Glomerular visceral epithelial cell (primary cell): ENCODE results near the gene FOXN1.
"Not testable (repeated sequence)": the region's sequence is repeated elsewhere in the genome, so short reads cannot be mapped to it uniquely, and the experiment has no call there.

Experiments
- DNase-seq: peaks from one replicate; pipeline ENCODE4 v3.0.0-alpha.2; 2016; ENCODE audit errors: extremely low spot score

FOXN1 gene

GRCh38 chr17:28499684-28500357, 6.3 kb upstream of the FOXN1 start:
- DNase-seq: no peak

- DNase-seq: peak; percentile 53
These were observed 5.3 kb upstream of the FOXN1 start for GRCh38 chr17:28500712-28501379.

- DNase-seq: no peak
These were observed 4.5 kb upstream of the FOXN1 start for GRCh38 chr17:28501421-28502284.

- DNase-seq: no peak
These were observed 2.7 kb upstream of the FOXN1 start for GRCh38 chr17:28503420-28503819.

- no peak for DNase-seq
These were observed 777 bp downstream of the FOXN1 start for GRCh38 chr17:28506763-28507487.

GRCh38 chr17:28507567-28508203, 1.5 kb downstream of the FOXN1 start:
- DNase-seq: no peak

- DNase-seq: no peak
These were observed 2.1 kb downstream of the FOXN1 start for GRCh38 chr17:28508211-28508724.

- no peak for DNase-seq
These were observed 3.6 kb downstream of the FOXN1 start for GRCh38 chr17:28509789-28510188.

- DNase-seq: no peak
These were observed 5.8 kb downstream of the FOXN1 start for GRCh38 chr17:28511858-28512461.

- DNase-seq: no peak
These were observed 7.3 kb downstream of the FOXN1 start for GRCh38 chr17:28513476-28513875.

- DNase-seq: no peak
These were observed 8.4 kb downstream of the FOXN1 start for GRCh38 chr17:28514561-28515002.

- DNase-seq: no peak
These were observed 9.4 kb downstream of the FOXN1 start for GRCh38 chr17:28515518-28515917.

- DNase-seq: no peak
These were observed 12.0 kb downstream of the FOXN1 start for GRCh38 chr17:28518132-28518531.

GRCh38 chr17:28518578-28518977, 12.4 kb downstream of the FOXN1 start:
- no peak for DNase-seq

GRCh38 chr17:28519236-28519635, 13.1 kb downstream of the FOXN1 start:
- no peak for DNase-seq

GRCh38 chr17:28520687-28521086, 14.5 kb downstream of the FOXN1 start:
- no peak for DNase-seq

- no peak for DNase-seq
These were observed 15.3 kb downstream of the FOXN1 start for GRCh38 chr17:28521311-28522085.

- not testable (repeated sequence) for DNase-seq
These were observed 16.1 kb downstream of the FOXN1 start for GRCh38 chr17:28522281-28522680.

GRCh38 chr17:28523186-28523585, 17.0 kb downstream of the FOXN1 start:
- no peak for DNase-seq

- no peak for DNase-seq
These were observed 17.7 kb downstream of the FOXN1 start for GRCh38 chr17:28523876-28524275.
